Measurements from ENCODE around the gene PTPRK. TPM values are rescaled to one million over a fixed set of nuclear protein-coding genes. Genes with fewer than 3 reads are reported as not detected.

PTPRK gene
- total RNA-seq, 4 donors from 2014 or later: 10.3 to 36.0 (median 20.5) TPM

DNA sequence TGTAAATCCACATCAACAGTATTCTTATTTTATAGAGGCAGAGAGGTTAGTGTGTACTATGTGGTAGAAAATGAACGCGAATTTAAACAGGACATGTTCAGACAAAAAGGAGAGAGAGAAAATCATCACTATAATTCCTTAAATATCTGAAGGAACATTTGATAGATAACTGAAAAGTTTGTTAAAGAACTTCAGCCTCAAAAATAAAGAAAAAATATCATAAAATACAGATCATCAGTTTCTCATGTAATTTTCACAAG is 169.2 kb downstream of the PTPRK start:
- Histone ChIP-seq H3K4me1 (peaks cover 0 to 9% (median 0%) of the 10 kb centered on the region in 3 donors), H3K36me3 (no peaks in the 10 kb centered on the region), H3K27ac (no peak overlapping the region), H3K4me3 (no peak overlapping the region), H3K27me3 (no peaks in the 10 kb centered on the region), H3K9me3 (no peaks in the 10 kb centered on the region)
- DNase-seq: no peak
- TF ChIP-seq, protein P1, sequence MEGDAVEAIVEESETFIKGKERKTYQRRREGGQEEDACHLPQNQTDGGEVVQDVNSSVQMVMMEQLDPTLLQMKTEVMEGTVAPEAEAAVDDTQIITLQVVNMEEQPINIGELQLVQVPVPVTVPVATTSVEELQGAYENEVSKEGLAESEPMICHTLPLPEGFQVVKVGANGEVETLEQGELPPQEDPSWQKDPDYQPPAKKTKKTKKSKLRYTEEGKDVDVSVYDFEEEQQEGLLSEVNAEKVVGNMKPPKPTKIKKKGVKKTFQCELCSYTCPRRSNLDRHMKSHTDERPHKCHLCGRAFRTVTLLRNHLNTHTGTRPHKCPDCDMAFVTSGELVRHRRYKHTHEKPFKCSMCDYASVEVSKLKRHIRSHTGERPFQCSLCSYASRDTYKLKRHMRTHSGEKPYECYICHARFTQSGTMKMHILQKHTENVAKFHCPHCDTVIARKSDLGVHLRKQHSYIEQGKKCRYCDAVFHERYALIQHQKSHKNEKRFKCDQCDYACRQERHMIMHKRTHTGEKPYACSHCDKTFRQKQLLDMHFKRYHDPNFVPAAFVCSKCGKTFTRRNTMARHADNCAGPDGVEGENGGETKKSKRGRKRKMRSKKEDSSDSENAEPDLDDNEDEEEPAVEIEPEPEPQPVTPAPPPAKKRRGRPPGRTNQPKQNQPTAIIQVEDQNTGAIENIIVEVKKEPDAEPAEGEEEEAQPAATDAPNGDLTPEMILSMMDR (IDR thresholded peaks at IDR 0.05): no peak
- no peak for TF ChIP-seq POLR2A (IDR thresholded peaks at IDR 0.05)
- intact Hi-C loops (cut with DNase I): no loop called here
- WGBS, 2 donors: 25 to 68% methylated on average over 2 of the region's 2 CpGs

DNA sequence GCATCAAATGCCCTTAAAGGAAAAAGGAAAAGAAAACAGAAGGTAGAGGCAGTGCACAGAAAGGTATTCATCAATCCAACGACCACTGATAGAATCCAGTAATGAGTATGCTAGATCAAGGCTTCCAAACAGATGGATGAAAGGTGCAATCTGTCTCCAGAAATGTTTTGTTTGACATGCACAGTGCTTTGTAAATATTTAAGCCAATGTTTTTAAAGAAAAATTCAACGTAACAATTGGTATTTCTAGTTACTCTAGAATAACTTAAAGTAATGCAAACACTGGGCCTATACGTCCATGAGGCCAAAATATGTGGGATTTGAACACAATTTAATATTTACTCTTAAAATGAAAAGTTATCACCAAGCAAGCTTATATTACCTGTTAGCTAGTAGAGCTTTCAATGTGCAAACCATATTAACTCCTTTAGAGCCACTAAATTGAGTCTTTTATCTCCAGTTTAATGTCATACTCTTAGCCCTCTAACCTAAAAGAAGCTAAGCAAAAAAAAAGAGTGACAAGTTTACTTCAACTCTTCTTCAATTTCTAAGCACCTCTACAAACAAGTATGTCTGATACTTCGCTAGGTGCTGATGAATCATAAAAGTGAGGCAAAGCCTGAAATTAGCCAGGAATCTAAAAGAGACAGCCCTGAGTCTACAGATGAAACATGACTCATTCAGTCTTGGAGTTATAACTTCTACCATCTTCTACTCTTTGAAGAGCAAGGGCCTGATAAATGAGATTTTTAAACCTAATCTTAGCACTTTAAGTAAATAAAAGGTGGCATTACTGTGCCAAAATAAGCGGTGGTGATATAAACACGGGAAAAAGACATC is 169.8 kb downstream of the PTPRK start:
- H3K27me3 ChIP-seq: no peaks in the 10 kb centered on the region
- no peaks in the 10 kb centered on the region for H3K36me3 ChIP-seq
- intact Hi-C loops (cut with DNase I): no loop called here
- WGBS, 2 donors: 49 to 58% methylated on average over 6 of the region's 6 CpGs
- DNase-seq: no peak
- no peak overlapping the region for H3K4me3 ChIP-seq
- no peak overlapping the region for H3K27ac ChIP-seq
- H3K9me3 ChIP-seq: no peaks in the 10 kb centered on the region
- TF ChIP-seq, protein P1 (IDR thresholded peaks at IDR 0.05): no peak
- TF ChIP-seq POLR2A (IDR thresholded peaks at IDR 0.05): no peak
- H3K4me1 ChIP-seq: peaks cover 0 to 9% (median 0%) of the 10 kb centered on the region in 3 donors

DNA sequence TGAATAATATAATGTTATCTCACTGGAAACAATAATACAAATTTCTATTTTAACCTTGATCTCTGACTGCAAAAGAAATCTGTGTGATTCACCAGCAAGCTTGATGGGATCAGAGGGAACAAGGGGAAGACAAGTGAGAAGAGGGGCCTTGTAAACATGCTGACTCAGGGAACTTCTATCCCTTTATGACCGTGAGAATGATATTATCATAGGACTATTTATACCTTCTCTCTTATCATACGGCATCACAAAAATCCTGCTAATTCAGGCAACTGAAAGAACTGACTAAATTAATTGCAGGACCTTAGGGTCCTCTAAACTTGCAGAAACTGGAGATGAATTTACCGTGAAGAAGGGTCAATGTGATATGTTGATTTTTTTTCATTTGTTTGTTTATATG is 173.3 kb downstream of the PTPRK start:
- Histone ChIP-seq H3K9me3 (no peaks in the 10 kb centered on the region), H3K27me3 (no peaks in the 10 kb centered on the region), H3K4me3 (no peak overlapping the region), H3K4me1 (peaks cover 0 to 9% (median 0%) of the 10 kb centered on the region in 3 donors), H3K27ac (no peak overlapping the region), H3K36me3 (no peaks in the 10 kb centered on the region)
- DNase-seq: no peak
- 85 to 96% methylated on average over 3 of the region's 3 CpGs for WGBS, 2 donors
- no peak for TF ChIP-seq POLR2A (IDR thresholded peaks at IDR 0.05)
- TF ChIP-seq, protein P1 (IDR thresholded peaks at IDR 0.05): no peak
- intact Hi-C loops (cut with DNase I): no loop called here

DNA sequence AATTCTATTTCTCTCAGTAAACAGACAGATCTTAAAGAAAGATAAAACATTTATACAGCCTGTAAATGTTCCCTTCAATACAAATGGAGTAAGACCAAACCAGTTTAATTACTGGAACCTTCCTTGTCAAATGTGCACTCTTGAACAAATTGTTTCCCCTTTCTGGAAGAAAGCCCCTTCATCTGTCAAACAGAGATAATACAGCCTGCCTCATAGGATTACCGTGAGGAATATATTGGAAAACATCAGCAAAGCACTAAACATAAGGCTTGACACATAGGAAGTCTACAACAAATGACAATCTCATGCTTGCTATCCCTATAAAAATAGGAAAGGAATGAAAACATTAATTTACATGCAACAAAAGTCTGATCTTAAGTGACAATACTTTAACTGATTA is 173.8 kb downstream of the PTPRK start:
- no peaks in the 10 kb centered on the region for H3K36me3 ChIP-seq
- TF ChIP-seq POLR2A (IDR thresholded peaks at IDR 0.05): no peak
- TF ChIP-seq, protein P1 (IDR thresholded peaks at IDR 0.05): no peak
- no peak overlapping the region for H3K27ac ChIP-seq
- H3K4me1 ChIP-seq: peaks cover 0 to 9% (median 0%) of the 10 kb centered on the region in 3 donors
- 57 to 62% methylated on average over 1 of the region's 1 CpG for WGBS, 2 donors
- no peak overlapping the region for H3K4me3 ChIP-seq
- no peaks in the 10 kb centered on the region for H3K27me3 ChIP-seq
- no peaks in the 10 kb centered on the region for H3K9me3 ChIP-seq
- no peak for DNase-seq
- intact Hi-C loops (cut with DNase I): no loop called here

DNA sequence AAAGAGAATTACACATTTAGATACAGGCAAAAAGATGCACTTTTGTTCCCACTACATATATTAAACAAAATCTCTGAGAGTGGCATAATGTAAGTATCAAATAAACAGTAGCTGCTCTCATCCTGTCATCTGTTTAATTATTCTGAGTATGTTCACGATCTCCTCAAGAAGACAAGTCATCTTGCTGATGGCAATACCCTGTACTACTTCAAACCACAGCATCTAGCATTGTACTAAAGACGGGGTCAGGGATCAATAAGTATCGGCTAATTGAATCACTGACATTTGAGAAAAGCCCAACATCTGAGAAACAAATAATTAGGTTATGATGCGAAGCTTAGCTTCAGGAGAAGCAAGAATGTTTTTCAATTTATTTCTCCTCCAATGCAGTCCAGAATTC is 175.1 kb downstream of the PTPRK start:
- no peak overlapping the region for H3K27ac ChIP-seq
- WGBS, 2 donors: 88 to 90% methylated on average over 4 of the region's 4 CpGs
- no peak for DNase-seq
- H3K4me3 ChIP-seq: no peak overlapping the region
- H3K36me3 ChIP-seq: no peaks in the 10 kb centered on the region
- H3K4me1 ChIP-seq: peaks cover 0 to under 1% (median 0%) of the 10 kb centered on the region in 3 donors
- intact Hi-C loops (cut with DNase I): no loop called here
- H3K27me3 ChIP-seq: no peaks in the 10 kb centered on the region
- TF ChIP-seq, protein P1 (IDR thresholded peaks at IDR 0.05): no peak
- no peak for TF ChIP-seq POLR2A (IDR thresholded peaks at IDR 0.05)
- no peaks in the 10 kb centered on the region for H3K9me3 ChIP-seq
